H1 (cell line): ENCODE results near the gene BSN. TPM values are rescaled to one million over a fixed set of nuclear protein-coding genes. Genes with fewer than 3 reads are reported as not detected.

Experiments
- CTCF ChIP-seq, 3 experiments: IDR thresholded peaks; 1 replicate in 2 of 3; 2 replicates in 1 of 3; pipeline versions ENCODE4 v1.5.1 to v1.6.1; 2011; ENCODE audit warnings: low read length in 3 of 3, mild to moderate bottlenecking in 3 of 3, inconsistent platforms in 2 of 3, low read depth in 1 of 3, moderate library complexity in 1 of 3; ENCODE audit not compliant: insufficient read depth in 1 of 3; ENCODE audit errors: control extremely low read depth in 1 of 3
- polyA plus RNA-seq, 7 experiments: library from polyadenylated mRNA; depleted of rRNA in 3 of 7; stranded (reverse) in 5 of 7; unstranded in 2 of 7; fragments of >200 nt in 5 of 7; fragments of 200-250 nt in 2 of 7; gene quantifications; 1 replicate in 5 of 7; 2 replicates in 1 of 7; 4 replicates in 1 of 7; pipeline versions ENCODE4 v1.2.1 to v1.2.3, GENCODE V29; 2011 to 2013; ENCODE audit warnings: missing spikeins in 2 of 7, mixed read lengths in 2 of 7
- total RNA-seq: library from RNA; stranded (reverse); fragmentation: NEBNext Ultra II Directional; extraction: Animal tissue kit (Norgen Biotek cat#: 25700); gene quantifications from 2 replicates; pipeline ENCODE4 v1.2.1, GENCODE V29; 2021

The BSN gene
- total and polyA plus RNA-seq, 2 of the 8 experiments (the other 6 are each of a cell fraction or from before 2014, with no cell fraction given), result 0.60 to 3.0 TPM

- no peak for TF ChIP-seq CTCF (IDR thresholded peaks at IDR 0.05; ENCODE audit: control extremely low read depth in 1 of 3, insufficient read depth in 1 of 3, low read depth in 1 of 3, low read length in 3 of 3)
- TF ChIP-seq, all 59 proteins: peak for 0
Measured at GRCh38 chr3:49609314-49609713, 55.0 kb downstream of the BSN start (continued).
